ENCODE data around the gene USH1C. TPM values are rescaled to one million over a fixed set of nuclear protein-coding genes. Genes with fewer than 3 reads are reported as not detected.
A peak's percentile ranks its signal among the peaks of the same experiment; 100 is the strongest.

Gene USH1C
- total and polyA plus RNA-seq, 3 donors from 2014 or later = 1.2 to 3.7 (median 1.2) TPM

DNA sequence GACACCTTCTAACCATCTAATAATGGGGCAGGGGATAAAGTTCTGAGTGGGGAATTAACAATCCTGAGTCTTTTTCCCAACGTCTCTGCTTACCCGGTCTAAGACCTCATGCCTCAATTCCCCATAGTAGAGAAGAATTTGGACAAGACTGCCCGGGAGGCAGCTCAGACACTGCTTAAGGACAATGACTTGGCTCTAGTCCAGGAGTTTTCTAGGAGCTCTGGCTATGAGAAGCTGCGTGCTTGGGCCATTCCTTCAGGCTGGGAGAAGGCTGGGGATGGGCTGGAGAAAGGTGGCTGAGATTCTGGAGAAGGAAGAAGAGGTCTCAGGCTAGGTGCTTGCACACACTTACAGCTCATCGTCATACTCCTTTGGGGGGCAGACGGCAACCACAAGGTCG, 47.8 kb downstream of the USH1C start:
- H3K4me3 ChIP-seq = no peak overlapping the region
- peak; percentile 23 for DNase-seq
- no peaks in the 10 kb centered on the region for H3K9me3 ChIP-seq
- no peaks in the 10 kb centered on the region for H3K4me1 ChIP-seq
- H3K27ac ChIP-seq = no peak overlapping the region
- 46 to 71% methylated on average over 4 to 7 of the region's 7 CpGs for whole genome bisulfite sequencing, 2 donors
- intact Hi-C loops (cut with DNase I; ENCODE audit: low total_unique reads) = no loop called here
- no peaks in the 10 kb centered on the region for H3K36me3 ChIP-seq (ENCODE audit: low read depth, missing control alignments)
- H3K27me3 ChIP-seq = no peaks in the 10 kb centered on the region
- no peak for TF ChIP-seq POLR2A (IDR thresholded peaks at IDR 0.05)
- TF ChIP-seq, protein P1, sequence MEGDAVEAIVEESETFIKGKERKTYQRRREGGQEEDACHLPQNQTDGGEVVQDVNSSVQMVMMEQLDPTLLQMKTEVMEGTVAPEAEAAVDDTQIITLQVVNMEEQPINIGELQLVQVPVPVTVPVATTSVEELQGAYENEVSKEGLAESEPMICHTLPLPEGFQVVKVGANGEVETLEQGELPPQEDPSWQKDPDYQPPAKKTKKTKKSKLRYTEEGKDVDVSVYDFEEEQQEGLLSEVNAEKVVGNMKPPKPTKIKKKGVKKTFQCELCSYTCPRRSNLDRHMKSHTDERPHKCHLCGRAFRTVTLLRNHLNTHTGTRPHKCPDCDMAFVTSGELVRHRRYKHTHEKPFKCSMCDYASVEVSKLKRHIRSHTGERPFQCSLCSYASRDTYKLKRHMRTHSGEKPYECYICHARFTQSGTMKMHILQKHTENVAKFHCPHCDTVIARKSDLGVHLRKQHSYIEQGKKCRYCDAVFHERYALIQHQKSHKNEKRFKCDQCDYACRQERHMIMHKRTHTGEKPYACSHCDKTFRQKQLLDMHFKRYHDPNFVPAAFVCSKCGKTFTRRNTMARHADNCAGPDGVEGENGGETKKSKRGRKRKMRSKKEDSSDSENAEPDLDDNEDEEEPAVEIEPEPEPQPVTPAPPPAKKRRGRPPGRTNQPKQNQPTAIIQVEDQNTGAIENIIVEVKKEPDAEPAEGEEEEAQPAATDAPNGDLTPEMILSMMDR (IDR thresholded peaks at IDR 0.05) = no peak

DNA sequence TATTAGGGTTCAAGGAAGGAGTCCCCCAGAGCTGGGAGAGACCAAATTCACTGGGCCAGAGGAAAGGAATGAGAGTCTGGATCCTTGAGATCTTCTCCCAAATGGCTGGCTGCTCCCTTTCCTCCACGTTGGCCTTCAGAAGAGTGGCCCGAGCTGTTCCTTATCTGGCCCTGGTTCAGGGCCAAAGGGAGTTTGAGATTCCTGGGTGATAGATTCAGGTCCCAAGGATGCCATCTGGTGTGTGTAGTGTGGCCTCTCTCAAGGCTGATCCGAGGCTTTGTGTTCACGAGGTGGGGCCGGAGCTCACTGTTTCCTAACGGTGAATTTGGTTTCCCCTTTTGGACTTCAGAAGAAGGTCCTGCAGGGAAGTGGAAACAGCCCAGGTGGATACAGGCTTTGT, 50.2 kb downstream of the USH1C start:
- Histone ChIP-seq H3K36me3 (ENCODE audit: low read depth, missing control alignments) (no peaks in the 10 kb centered on the region), H3K27me3 (no peaks in the 10 kb centered on the region), H3K9me3 (no peaks in the 10 kb centered on the region), H3K4me3 (no peak overlapping the region), H3K4me1 (no peaks in the 10 kb centered on the region), H3K27ac (no peak overlapping the region)
- 58 to 77% methylated on average over 6 of the region's 6 CpGs for WGBS, 2 donors
- intact Hi-C loops (cut with DNase I; ENCODE audit: low total_unique reads) = no loop called here
- no peak for DNase-seq
- TF ChIP-seq, protein P1 (IDR thresholded peaks at IDR 0.05) = no peak
- no peak for TF ChIP-seq POLR2A (IDR thresholded peaks at IDR 0.05)

DNA sequence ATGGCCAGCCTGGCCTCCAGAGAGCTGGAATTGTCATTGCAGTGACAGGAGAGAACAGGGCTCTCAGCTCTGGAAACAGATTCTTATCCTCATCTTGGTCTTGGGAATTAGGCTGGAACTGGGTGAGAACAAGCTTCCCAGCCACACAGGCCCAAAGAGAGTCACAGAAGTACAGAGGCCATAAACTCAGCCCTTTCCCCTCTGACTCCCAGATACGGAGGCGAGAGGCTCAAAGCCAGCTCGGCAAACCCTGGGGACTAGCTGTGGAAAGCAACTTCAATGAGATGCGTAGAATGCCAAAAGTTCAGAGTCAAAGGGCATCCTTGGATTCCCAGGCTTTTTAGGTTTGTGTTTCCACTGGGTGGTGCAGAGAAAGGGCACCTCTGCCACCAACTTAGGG, 53.3 kb downstream of the USH1C start:
- no peak overlapping the region for H3K4me3 ChIP-seq
- no peaks in the 10 kb centered on the region for H3K9me3 ChIP-seq
- no peaks in the 10 kb centered on the region for H3K27me3 ChIP-seq
- intact Hi-C loops (cut with DNase I; ENCODE audit: low total_unique reads) = no loop called here
- no peaks in the 10 kb centered on the region for H3K36me3 ChIP-seq (ENCODE audit: low read depth, missing control alignments)
- H3K4me1 ChIP-seq = no peaks in the 10 kb centered on the region
- TF ChIP-seq, protein P1 (IDR thresholded peaks at IDR 0.05) = no peak
- TF ChIP-seq POLR2A (IDR thresholded peaks at IDR 0.05) = no peak
- H3K27ac ChIP-seq = no peak overlapping the region
- DNase-seq = no peak
- WGBS, 2 donors = 82 to 90% methylated on average over 3 to 4 of the region's 4 CpGs

DNA sequence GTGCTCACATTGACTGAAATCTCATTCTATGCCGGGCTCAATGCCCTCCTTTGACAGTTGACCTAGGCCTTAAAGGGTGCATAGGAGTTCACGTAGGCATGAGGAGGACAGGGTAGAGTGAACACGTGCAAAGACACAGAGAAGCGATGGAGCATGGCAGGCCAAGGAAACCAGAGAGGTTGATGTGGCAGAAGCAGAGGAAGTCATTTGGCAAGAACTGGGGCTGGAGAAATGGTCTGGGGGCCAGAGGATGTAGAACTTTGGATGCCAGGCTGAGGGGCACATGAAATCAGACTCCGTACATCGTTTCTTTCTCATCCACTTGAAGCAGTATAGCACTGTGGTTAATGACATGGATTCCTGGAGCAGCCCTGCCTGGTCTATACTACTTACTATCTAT, 54.0 kb downstream of the USH1C start:
- Histone ChIP-seq H3K9me3 (no peaks in the 10 kb centered on the region), H3K27ac (no peak overlapping the region), H3K36me3 (ENCODE audit: low read depth, missing control alignments) (no peaks in the 10 kb centered on the region), H3K4me1 (no peaks in the 10 kb centered on the region), H3K27me3 (no peaks in the 10 kb centered on the region), H3K4me3 (no peak overlapping the region)
- intact Hi-C loops (cut with DNase I; ENCODE audit: low total_unique reads) = no loop called here
- TF ChIP-seq, protein P1 (IDR thresholded peaks at IDR 0.05) = no peak
- TF ChIP-seq POLR2A (IDR thresholded peaks at IDR 0.05) = no peak
- DNase-seq = no peak
- 91 to 93% methylated on average over 6 of the region's 6 CpGs for WGBS, 2 donors

DNA sequence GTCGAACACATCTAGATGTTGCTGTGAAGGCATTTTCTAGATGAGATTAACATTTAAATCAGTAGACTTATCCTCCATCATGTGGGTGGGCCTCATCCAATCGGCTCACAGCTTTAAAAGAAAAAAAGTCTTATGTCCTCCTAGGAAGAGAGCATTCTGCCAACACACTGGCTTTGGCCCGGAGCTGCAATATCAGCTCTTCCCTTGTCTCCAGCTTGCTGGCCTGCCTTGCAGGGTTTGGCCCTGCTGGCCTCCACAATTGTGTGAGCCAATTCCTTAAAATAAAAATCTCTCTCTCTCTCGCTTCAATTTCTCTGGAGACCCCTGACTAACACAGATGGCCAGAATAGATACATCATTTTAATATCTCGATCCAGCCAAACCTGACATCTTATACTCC, 54.5 kb downstream of the USH1C start:
- DNase-seq = no peak
- Histone ChIP-seq H3K4me1 (no peaks in the 10 kb centered on the region), H3K27ac (no peak overlapping the region), H3K27me3 (no peaks in the 10 kb centered on the region), H3K9me3 (no peaks in the 10 kb centered on the region), H3K4me3 (no peak overlapping the region), H3K36me3 (ENCODE audit: low read depth, missing control alignments) (no peaks in the 10 kb centered on the region)
- TF ChIP-seq POLR2A (IDR thresholded peaks at IDR 0.05) = no peak
- TF ChIP-seq, protein P1 (IDR thresholded peaks at IDR 0.05) = no peak
- 60 to 80% methylated on average over 5 of the region's 5 CpGs for WGBS, 2 donors
- intact Hi-C loops (cut with DNase I; ENCODE audit: low total_unique reads) = no loop called here

Data from testis (tissue), 3 donors.